CD4-positive, alpha-beta T cell treated with Interferon alpha-2 for 1 hour (primary cell): ENCODE results near the gene MYCL.

Experiments
- DNase-seq, 2 donors: peaks; one replicate each; pipeline ENCODE4 v3.0.0-alpha.2; 2020 to 2022

Gene MYCL

GRCh38 chr1:39852214-39852791, 49.4 kb downstream of the MYCL start:
- DNase-seq, result no peak

- no peak for DNase-seq
These were observed 51.0 kb downstream of the MYCL start for GRCh38 chr1:39850606-39851216.

GRCh38 chr1:39849203-39849602, 52.5 kb downstream of the MYCL start:
- DNase-seq, result no peak

GRCh38 chr1:39847940-39848339, 53.8 kb downstream of the MYCL start:
- DNase-seq, result no peak

GRCh38 chr1:39846796-39847195, 54.9 kb downstream of the MYCL start:
- DNase-seq, result no peak

GRCh38 chr1:39845569-39846566, 55.8 kb downstream of the MYCL start:
- DNase-seq, result peak; percentile 87 to 88
